ENCODE measurements around the gene LCE1F.

The LCE1F gene

GRCh38 chr1:152774875-152775274 lies at the start of gene LCE1F:
Gene LCE1F, plus strand, starts transcription at chr1:152775140. Its CDS starts 1,232 bp downstream, at chr1:152776372.
- no peak for DNase-seq (ENCODE audit: low spot score)

GRCh38 chr1:152725261-152725660 lies 49.7 kb upstream of the LCE1F start:
- no peak for DNase-seq (ENCODE audit: low spot score)

GRCh38 chr1:152728986-152729385 lies 46.0 kb upstream of the LCE1F start:
- no peak for DNase-seq (ENCODE audit: low spot score)

GRCh38 chr1:152735648-152736047 lies 39.3 kb upstream of the LCE1F start:
- no peak for DNase-seq (ENCODE audit: low spot score)

GRCh38 chr1:152737997-152738396 lies 36.9 kb upstream of the LCE1F start:
- DNase-seq (ENCODE audit: low spot score) = no peak

GRCh38 chr1:152739841-152740240 lies 35.1 kb upstream of the LCE1F start:
- DNase-seq (ENCODE audit: low spot score) = no peak

GRCh38 chr1:152741656-152742055 lies 33.3 kb upstream of the LCE1F start:
- DNase-seq (ENCODE audit: low spot score) = no peak

- DNase-seq (ENCODE audit: low spot score) = no peak
These were observed 31.4 kb upstream of the LCE1F start for GRCh38 chr1:152743371-152744145.

- no peak for DNase-seq (ENCODE audit: low spot score)
These were observed 29.6 kb upstream of the LCE1F start for GRCh38 chr1:152745289-152745704.

- DNase-seq (ENCODE audit: low spot score) = no peak
These were observed 29.0 kb upstream of the LCE1F start for GRCh38 chr1:152745765-152746444.

- DNase-seq (ENCODE audit: low spot score) = no peak
These were observed 27.1 kb upstream of the LCE1F start for GRCh38 chr1:152747831-152748230.

- no peak for DNase-seq (ENCODE audit: low spot score)
These were observed 22.7 kb upstream of the LCE1F start for GRCh38 chr1:152752225-152752624.

- DNase-seq (ENCODE audit: low spot score) = no peak
These were observed 21.4 kb upstream of the LCE1F start for GRCh38 chr1:152753586-152753985.

GRCh38 chr1:152756872-152757271 lies 18.1 kb upstream of the LCE1F start:
- DNase-seq (ENCODE audit: low spot score) = no peak

GRCh38 chr1:152757747-152758146 lies 17.2 kb upstream of the LCE1F start, which contains the start of gene KPRP:
Gene KPRP, plus strand, starts transcription at chr1:152758025. Its CDS starts 1,564 bp downstream, at chr1:152759589.
- DNase-seq (ENCODE audit: low spot score) = no peak

GRCh38 chr1:152758636-152759035 lies 16.3 kb upstream of the LCE1F start:
- no peak for DNase-seq (ENCODE audit: low spot score)

- DNase-seq (ENCODE audit: low spot score) = no peak
These were observed 15.3 kb upstream of the LCE1F start for GRCh38 chr1:152759453-152760173.

- no peak for DNase-seq (ENCODE audit: low spot score)
These were observed 14.3 kb upstream of the LCE1F start for GRCh38 chr1:152760551-152761190.

GRCh38 chr1:152761609-152762213 lies 13.2 kb upstream of the LCE1F start:
- DNase-seq (ENCODE audit: low spot score) = no peak

- DNase-seq (ENCODE audit: low spot score) = no peak
These were observed 6.0 kb upstream of the LCE1F start for GRCh38 chr1:152768847-152769533.

- no peak for DNase-seq (ENCODE audit: low spot score)
These were observed 4.5 kb upstream of the LCE1F start for GRCh38 chr1:152770411-152770810.
